GM23338 (cell line): ENCODE data around the gene NPTXR. TPM values are rescaled to one million over a fixed set of nuclear protein-coding genes. Genes with fewer than 3 reads are reported as not detected.

Experiments
- ATAC-seq: fragments of 200-7000 bp; cut with Tn5 transposase; 3 replicates; pipeline ENCODE4 v1.9.1; 2020
- DNase-seq: peaks from one replicate; pipeline ENCODE4 v3.0.0-alpha.2; 2015; ENCODE audit warnings: low spot score
- H2AFZ ChIP-seq: fragments of 200-600 bp; sonication (generic); 2 replicates; pipeline ENCODE4 v1.8.0; 2016; ENCODE audit warnings: antibody characterized with exemption, mild to moderate bottlenecking, moderate library complexity
- H3F3A ChIP-seq: fragments of 200-600 bp; sonication (generic); replicated peaks from 2 replicates; pipeline ENCODE4 v1.8.0; 2017; ENCODE audit warnings: antibody characterized with exemption, mixed run types, low read depth
- H3K27ac ChIP-seq: fragments of 200-600 bp; sonication (generic); 2 replicates; pipeline ENCODE4 v1.6.1; 2016; ENCODE audit warnings: low read depth
- H3K27me3 ChIP-seq: fragments of 200-600 bp; sonication (generic); 2 replicates; pipeline ENCODE4 v1.8.0; 2016; ENCODE audit warnings: mild to moderate bottlenecking, mixed run types, moderate library complexity; ENCODE audit not compliant: insufficient read depth
- H3K36me3 ChIP-seq: fragments of 200-600 bp; sonication (generic); 2 replicates; pipeline ENCODE4 v1.8.0; 2016; ENCODE audit warnings: mild to moderate bottlenecking; ENCODE audit not compliant: insufficient read depth
- H3K4me1 ChIP-seq: fragments of 200-600 bp; sonication (generic); 2 replicates; pipeline ENCODE4 v1.8.0; 2016; ENCODE audit warnings: mild to moderate bottlenecking, moderate library complexity; ENCODE audit not compliant: insufficient read depth
- H3K4me2 ChIP-seq: fragments of 200-600 bp; sonication (generic); 2 replicates; pipeline ENCODE4 v1.7.1; 2017; ENCODE audit warnings: mixed run types
- H3K4me3 ChIP-seq: fragments of 200-600 bp; sonication (generic); 2 replicates; pipeline ENCODE4 v1.6.1; 2016; ENCODE audit warnings: mixed run types
- H3K79me2 ChIP-seq: fragments of 200-600 bp; sonication (generic); replicated peaks from 2 replicates; pipeline ENCODE4 v1.8.0; 2017; ENCODE audit warnings: mild to moderate bottlenecking; ENCODE audit not compliant: insufficient read depth
- H3K9me2 ChIP-seq: fragments of 200-600 bp; sonication (generic); 2 replicates; pipeline ENCODE4 v1.8.0; 2017; ENCODE audit not compliant: insufficient read depth
- H4K20me1 ChIP-seq: fragments of 200-600 bp; sonication (generic); replicated peaks from 2 replicates; pipeline ENCODE4 v1.8.0; 2017; ENCODE audit warnings: mild to moderate bottlenecking; ENCODE audit not compliant: insufficient read depth
- H3K27ac Mint-ChIP-seq: 2 replicates; pipeline ENCODE4 v1.8.0; 2020; ENCODE audit warnings: inconsistent platforms, mild to moderate bottlenecking, moderate library complexity, mixed read lengths
- H3K27me3 Mint-ChIP-seq: 3 replicates; pipeline ENCODE4 v1.8.0; 2022; ENCODE audit warnings: low read depth, mild to moderate bottlenecking, moderate library complexity, mixed read lengths, inconsistent platforms; ENCODE audit not compliant: insufficient read depth, poor library complexity
- H3K36me3 Mint-ChIP-seq: 3 replicates; pipeline ENCODE4 v1.8.0; 2021; ENCODE audit warnings: low read depth, mild to moderate bottlenecking, inconsistent platforms, moderate library complexity, mixed read lengths
- H3K4me1 Mint-ChIP-seq: 3 replicates; pipeline ENCODE4 v1.8.0; 2020; ENCODE audit warnings: mild to moderate bottlenecking, inconsistent platforms, mixed read lengths
- H3K4me3 Mint-ChIP-seq: 3 replicates; pipeline ENCODE4 v1.8.0; 2021; ENCODE audit warnings: moderate library complexity, mild to moderate bottlenecking, inconsistent platforms, mixed read lengths
- H3K9me3 Mint-ChIP-seq: 3 replicates; pipeline ENCODE4 v1.8.0; 2020; ENCODE audit warnings: moderate library complexity, mild to moderate bottlenecking, inconsistent platforms, mixed read lengths
- CTCF ChIP-seq, 2 experiments: fragments of 200-600 bp in 1 of 2; sonication (generic) in 1 of 2; conservative IDR thresholded peaks; 2 replicates each; pipeline versions ENCODE4 v1.5.1 to v1.6.1; 2016 to 2017; ENCODE audit warnings: antibody characterized with exemption in 2 of 2, low read depth in 2 of 2, mild to moderate bottlenecking in 2 of 2, moderate library complexity in 1 of 2
- ETS1 ChIP-seq: IDR thresholded peaks from 2 replicates; pipeline ENCODE4 v1.6.1; 2016; ENCODE audit warnings: antibody characterized with exemption
- EZH2phosphoT487 ChIP-seq: fragments of 200-600 bp; sonication (generic); IDR thresholded peaks from one replicate; pipeline ENCODE4 v1.8.1; 2018; ENCODE audit warnings: antibody characterized with exemption; ENCODE audit not compliant: unreplicated experiment
- NANOG ChIP-seq: IDR thresholded peaks from 2 replicates; pipeline ENCODE4 v1.6.1; 2016; ENCODE audit warnings: antibody characterized with exemption, borderline replicate concordance
- REST ChIP-seq: IDR thresholded peaks from one replicate; pipeline ENCODE4 v1.6.1; 2018; ENCODE audit warnings: antibody characterized with exemption; ENCODE audit not compliant: unreplicated experiment
- STAT1 ChIP-seq: IDR thresholded peaks from one replicate; pipeline ENCODE4 v1.6.1; 2016; ENCODE audit warnings: antibody characterized with exemption; ENCODE audit not compliant: unreplicated experiment
- polyA plus RNA-seq: library from polyadenylated mRNA; unstranded; fragments of >200 nt; fragmentation: Nextera tagmentation; extraction: Ambion mirVana; gene quantifications from 2 replicates; pipeline ENCODE4 v1.2.1, GENCODE V29; 2016
- total RNA-seq: library from RNA; depleted of rRNA; stranded (reverse); fragments of >200 nt; shearing (Covaris generic); gene quantifications from 2 replicates; pipeline ENCODE4 v1.2.3, GENCODE V29; 2014

The NPTXR gene
- total and polyA plus RNA-seq, 2 experiments from 2014 or later, result 0.89 to 13.4 TPM

GRCh38 chr22:38784035-38784434 lies 59.8 kb downstream of the NPTXR start:
- no peaks in the 10 kb centered on the region for H3K4me1 ChIP-seq
- Mint-ChIP-seq H3K4me3 (no peak overlapping the region), H3K9me3 (no peaks in the 10 kb centered on the region)

GRCh38 chr22:38783095-38783615 lies 60.7 kb downstream of the NPTXR start:
- Histone ChIP-seq H3K9me2 (no peaks in the 10 kb centered on the region), H3K4me1 (no peaks in the 10 kb centered on the region), H3K4me3 (no peak overlapping the region), H3K4me2 (no peak overlapping the region), H3K27me3 (no peaks in the 10 kb centered on the region), H2AFZ (no peak overlapping the region), H3K36me3 (no peaks in the 10 kb centered on the region), H3F3A (no peaks in the 10 kb centered on the region; the same call in 1 of the 2 replicates), H3K27ac (no peak overlapping the region), H3K79me2 (no peaks in the 10 kb centered on the region), H4K20me1 (no peaks in the 10 kb centered on the region; the same call in 1 of the 2 replicates)
- Mint-ChIP-seq H3K9me3 (no peaks in the 10 kb centered on the region), H3K4me1 (peaks cover 8% of the 10 kb centered on the region), H3K4me3 (no peak overlapping the region), H3K36me3 (no peaks in the 10 kb centered on the region; the same call in 2 of the 3 replicates), H3K27me3 (peaks cover 3% of the 10 kb centered on the region), H3K27ac (no peak overlapping the region)
- ATAC-seq (no peak), DNase-seq (no peak)
- TF ChIP-seq REST (no peak), EZH2phosphoT487 (no peak), ETS1 (no peak), CTCF (conservative IDR thresholded peaks at IDR 0.05; ENCODE audit: low read depth in 2 of 2) (no peak), STAT1 (no peak)

More at GRCh38 chr22:38784035-38784434, 59.8 kb downstream of the NPTXR start:
- Histone ChIP-seq H4K20me1 (no peaks in the 10 kb centered on the region; the same call in 1 of the 2 replicates), H3F3A (no peaks in the 10 kb centered on the region; the same call in 1 of the 2 replicates), H2AFZ (no peak overlapping the region), H3K36me3 (no peaks in the 10 kb centered on the region), H3K27me3 (no peaks in the 10 kb centered on the region), H3K9me2 (no peaks in the 10 kb centered on the region), H3K4me2 (no peak overlapping the region), H3K27ac (no peak overlapping the region), H3K79me2 (no peaks in the 10 kb centered on the region), H3K4me3 (no peak overlapping the region)
- Mint-ChIP-seq H3K27me3 (peaks cover 3% of the 10 kb centered on the region), H3K27ac (no peak overlapping the region), H3K36me3 (no peaks in the 10 kb centered on the region; the same call in 2 of the 3 replicates), H3K4me1 (peaks cover 8% of the 10 kb centered on the region)
- TF ChIP-seq NANOG (no peak), REST (no peak)
- no peak for ATAC-seq
- no peak for DNase-seq
